Measurements from ENCODE around the gene PON2.

DNA sequence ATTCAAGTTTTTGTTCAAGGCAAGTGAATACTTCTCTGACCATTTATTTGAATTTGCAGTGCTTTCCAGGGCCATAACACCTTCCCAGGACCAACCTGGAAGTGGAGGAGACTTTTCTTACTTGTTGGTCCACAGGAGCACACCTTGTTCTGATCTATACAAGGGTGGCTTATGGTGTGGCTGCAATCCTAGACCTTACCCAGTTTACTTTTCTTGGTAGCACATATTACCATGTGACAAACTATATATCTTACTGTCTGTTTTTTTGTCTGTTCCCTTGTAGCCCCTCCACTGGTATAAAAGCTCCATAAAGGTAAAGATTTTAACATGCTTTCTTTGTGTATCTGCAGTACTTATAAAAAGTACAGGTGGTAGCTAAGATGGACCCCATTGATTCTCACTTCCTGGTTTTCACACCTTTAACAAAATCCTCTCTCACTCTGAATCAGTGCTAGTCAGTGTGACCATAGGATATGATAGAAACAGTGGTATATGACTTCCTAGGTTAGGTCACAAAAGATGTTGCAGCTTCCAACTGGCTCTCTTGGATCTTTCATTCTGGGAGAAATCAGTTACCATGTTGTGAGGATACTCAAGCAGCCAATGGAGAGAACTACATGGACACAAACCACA is 45.3 kb upstream of the PON2 start:
- TF ChIP-seq TARDBP (IDR thresholded peaks at IDR 0.05) (no peak), ZNF384 (IDR thresholded peaks at IDR 0.05) (no peak)

All from HEK293T (cell line).